Endothelial cell of umbilical vein (primary cell): ENCODE data around the gene SUPT3H. TPM values are rescaled to one million over a fixed set of nuclear protein-coding genes. Genes with fewer than 3 reads are reported as not detected.
"Not testable (repeated sequence)": the region's sequence is repeated elsewhere in the genome, so short reads cannot be mapped to it uniquely, and the experiment has no call there.

Experiments
- BruUV-seq: library from RNA; stranded (reverse); fragments of 400-500 nt; replicated peaks from 2 replicates; lab custom pipeline; 2021; lab: Mats Ljungman, UMichigan
- CTCF ChIA-PET: fragments of 300-600, 350-600 bp; sonication (Branson Sonifier 250); formaldehyde crosslinking; loops from one replicate; lab custom pipeline; 2021; ENCODE audit warnings: antibody characterized with exemption, inconsistent platforms; lab: Charles Lee
- POLR2A ChIA-PET: fragments of 300-600, 350-600 bp; sonication (Branson Sonifier 250); formaldehyde crosslinking; loops from one replicate; lab custom pipeline; 2021; ENCODE audit warnings: antibody characterized with exemption, inconsistent platforms; lab: Charles Lee
- DNase-seq: peaks from one replicate; pipeline ENCODE4 v3.0.0-alpha.2; 2011; ENCODE audit warnings: low read depth, low spot score
- FAIRE-seq: peaks from 2 replicates; lab custom pipeline; 2011; peaks lifted over from hg19 to GRCh38; lab: Jason Lieb, UNC
- H2AFZ ChIP-seq: 2 replicates; pipeline ENCODE4 v1.6.0; 2012; ENCODE audit warnings: low read depth, low read length, control low read depth, inconsistent platforms
- H3K27ac ChIP-seq: 2 replicates; pipeline ENCODE4 v1.5.1; 2011; ENCODE audit warnings: low read depth, mild to moderate bottlenecking, control low read depth, low read length, moderate library complexity; ENCODE audit not compliant: insufficient read depth
- H3K27me3 ChIP-seq, 2 experiments: 2 replicates each; pipeline versions ENCODE4 v1.6.0 to v1.6.1; 2011; ENCODE audit warnings: low read length in 2 of 2, mixed read lengths in 1 of 2; ENCODE audit not compliant: control insufficient read depth in 2 of 2, insufficient read depth in 2 of 2
- H3K36me3 ChIP-seq, 2 experiments: 2 replicates in 1 of 2; 3 replicates in 1 of 2; pipeline ENCODE4 v1.5.1; 2011; ENCODE audit warnings: low read length in 2 of 2, mild to moderate bottlenecking in 1 of 2, moderate library complexity in 1 of 2; ENCODE audit not compliant: control insufficient read depth in 2 of 2, insufficient read depth in 2 of 2; ENCODE audit errors: extremely low read depth in 1 of 2
- H3K4me1 ChIP-seq: 3 replicates; pipeline ENCODE4 v1.5.1; 2011; ENCODE audit warnings: mild to moderate bottlenecking, low read length; ENCODE audit not compliant: control insufficient read depth, insufficient read depth; ENCODE audit errors: extremely low read depth
- H3K4me2 ChIP-seq: 2 replicates; pipeline ENCODE4 v1.6.1; 2011; ENCODE audit warnings: low read length, control low read depth, mixed read lengths; ENCODE audit not compliant: insufficient read depth
- H3K4me3 ChIP-seq, 3 experiments: fragments of 200-600 bp in 1 of 3; sonication (generic), shearing (Covaris generic) in 1 of 3; replicated peaks in 1 of 3; 2 replicates each; pipeline ENCODE4 v1.5.1; 2011 to 2016; ENCODE audit warnings: control low read depth in 3 of 3, low read length in 3 of 3, mild to moderate bottlenecking in 2 of 3, inconsistent platforms in 1 of 3, low read depth in 1 of 3, moderate library complexity in 1 of 3; ENCODE audit not compliant: insufficient read depth in 1 of 3
- H3K79me2 ChIP-seq: 2 replicates; pipeline ENCODE4 v1.6.0; 2012; ENCODE audit warnings: low read length, inconsistent platforms; ENCODE audit not compliant: control insufficient read depth, insufficient read depth
- H3K9ac ChIP-seq: replicated peaks from 2 replicates; pipeline ENCODE3; 2011; ENCODE audit warnings: low read length, control low read depth; ENCODE audit not compliant: insufficient read depth; ENCODE audit errors: extremely low read depth
- H3K9me1 ChIP-seq: replicated peaks from 3 replicates; pipeline ENCODE4 v1.6.0; 2011; ENCODE audit warnings: mild to moderate bottlenecking, low read length; ENCODE audit not compliant: control insufficient read depth, insufficient read depth; ENCODE audit errors: extremely low read depth
- H3K9me3 ChIP-seq: replicated peaks from 2 replicates; pipeline ENCODE4 v1.5.1; 2012; ENCODE audit warnings: low read length, inconsistent platforms; ENCODE audit not compliant: control insufficient read depth, insufficient read depth
- H4K20me1 ChIP-seq: replicated peaks from 2 replicates; pipeline ENCODE3; 2011; ENCODE audit warnings: mild to moderate bottlenecking, low read length; ENCODE audit not compliant: control insufficient read depth, insufficient read depth; ENCODE audit errors: extremely low read depth
- dilution Hi-C: fragments of 300-500 bp; cut with MboI; formaldehyde crosslinking; loops from one replicate; pipeline ENCODE4 v1.15.0; 2019; ENCODE audit warnings: low sequenced_read_pairs; ENCODE audit not compliant: extremely low pct_ligation_motif_present
- intact Hi-C: fragments of 100-400 bp; cut with micrococcal nuclease; formaldehyde crosslinking; loops from one replicate; pipeline ENCODE4 v1.10.0; 2022
- polyA plus RNA-seq, 4 experiments: library from polyadenylated mRNA; depleted of rRNA in 3 of 4; stranded (reverse) in 3 of 4; unstranded in 1 of 4; fragments of >200 nt; gene quantifications; 2 replicates each; pipeline versions ENCODE4 v1.2.1 to v1.2.3, GENCODE V29; 2011 to 2012; ENCODE audit warnings: missing spikeins in 1 of 4
- total RNA-seq: library from RNA; stranded (reverse); gene quantifications from 2 replicates; pipeline ENCODE4 v1.2.3, GENCODE V29; 2021
- TF ChIP-seq, protein P1 (sequence below), 2 donors: IDR thresholded peaks; 1 replicate in 1 of 2; 2 replicates in 1 of 2; pipeline ENCODE4 v1.5.1; 2011; ENCODE audit warnings: low read length in 2 of 2, mild to moderate bottlenecking in 2 of 2, moderate library complexity in 2 of 2, control low read depth in 1 of 2, inconsistent platforms in 1 of 2, low read depth in 1 of 2; ENCODE audit not compliant: insufficient read depth in 1 of 2; ENCODE audit errors: extremely low read depth in 1 of 2

Gene SUPT3H
- total and polyA plus RNA-seq, 2 donors (not counting 3 experiments of a cell fraction or from before 2014, with no cell fraction given), result 8.3 to 9.8 TPM

DNA sequence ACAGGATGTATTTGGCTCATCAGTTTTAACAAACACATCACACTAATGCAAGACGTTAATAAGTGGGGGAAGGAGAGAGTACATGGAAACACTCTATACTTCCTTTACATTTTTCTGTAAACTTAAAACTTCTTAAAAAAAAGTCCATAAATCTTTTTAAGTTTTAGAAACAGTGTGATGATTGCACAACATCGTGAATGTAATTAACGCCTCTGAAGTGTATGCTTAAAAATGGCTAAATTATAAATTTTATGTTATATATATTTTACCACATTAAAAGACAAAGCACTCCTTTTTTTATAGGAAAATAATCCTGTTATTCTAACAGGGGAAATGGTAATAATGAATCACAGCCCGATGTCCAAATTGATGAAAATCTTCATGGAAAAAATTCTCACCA, 193.7 kb downstream of the SUPT3H start:
- H3K9me1 ChIP-seq, result no peaks in the 10 kb centered on the region
- no peak overlapping the region for H3K27ac ChIP-seq
- no peak overlapping the region for H3K4me2 ChIP-seq
- H3K4me3 ChIP-seq, result no peak overlapping the region
- no peaks in the 10 kb centered on the region for H3K36me3 ChIP-seq
- no peak for FAIRE-seq
- H3K79me2 ChIP-seq, result no peaks in the 10 kb centered on the region
- no peak overlapping the region for H3K9ac ChIP-seq
- H4K20me1 ChIP-seq, result no peaks in the 10 kb centered on the region
- ChIA-PET CTCF (no interaction called here), POLR2A (no interaction called here)
- TF ChIP-seq, protein P1, sequence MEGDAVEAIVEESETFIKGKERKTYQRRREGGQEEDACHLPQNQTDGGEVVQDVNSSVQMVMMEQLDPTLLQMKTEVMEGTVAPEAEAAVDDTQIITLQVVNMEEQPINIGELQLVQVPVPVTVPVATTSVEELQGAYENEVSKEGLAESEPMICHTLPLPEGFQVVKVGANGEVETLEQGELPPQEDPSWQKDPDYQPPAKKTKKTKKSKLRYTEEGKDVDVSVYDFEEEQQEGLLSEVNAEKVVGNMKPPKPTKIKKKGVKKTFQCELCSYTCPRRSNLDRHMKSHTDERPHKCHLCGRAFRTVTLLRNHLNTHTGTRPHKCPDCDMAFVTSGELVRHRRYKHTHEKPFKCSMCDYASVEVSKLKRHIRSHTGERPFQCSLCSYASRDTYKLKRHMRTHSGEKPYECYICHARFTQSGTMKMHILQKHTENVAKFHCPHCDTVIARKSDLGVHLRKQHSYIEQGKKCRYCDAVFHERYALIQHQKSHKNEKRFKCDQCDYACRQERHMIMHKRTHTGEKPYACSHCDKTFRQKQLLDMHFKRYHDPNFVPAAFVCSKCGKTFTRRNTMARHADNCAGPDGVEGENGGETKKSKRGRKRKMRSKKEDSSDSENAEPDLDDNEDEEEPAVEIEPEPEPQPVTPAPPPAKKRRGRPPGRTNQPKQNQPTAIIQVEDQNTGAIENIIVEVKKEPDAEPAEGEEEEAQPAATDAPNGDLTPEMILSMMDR (IDR thresholded peaks at IDR 0.05; ENCODE audit: extremely low read depth in 1 of 2, insufficient read depth in 1 of 2, low read depth in 1 of 2, low read length in 2 of 2), result no peak
- intact Hi-C loops, result no loop called here
- H3K9me3 ChIP-seq, result no peaks in the 10 kb centered on the region
- DNase-seq, result no peak
- no peaks in the 10 kb centered on the region for H3K4me1 ChIP-seq
- dilution Hi-C loops, result no loop called here
- BruUV-seq, result no TSS peak
- no peaks in the 10 kb centered on the region for H3K27me3 ChIP-seq
- H2AFZ ChIP-seq, result no peak overlapping the region

DNA sequence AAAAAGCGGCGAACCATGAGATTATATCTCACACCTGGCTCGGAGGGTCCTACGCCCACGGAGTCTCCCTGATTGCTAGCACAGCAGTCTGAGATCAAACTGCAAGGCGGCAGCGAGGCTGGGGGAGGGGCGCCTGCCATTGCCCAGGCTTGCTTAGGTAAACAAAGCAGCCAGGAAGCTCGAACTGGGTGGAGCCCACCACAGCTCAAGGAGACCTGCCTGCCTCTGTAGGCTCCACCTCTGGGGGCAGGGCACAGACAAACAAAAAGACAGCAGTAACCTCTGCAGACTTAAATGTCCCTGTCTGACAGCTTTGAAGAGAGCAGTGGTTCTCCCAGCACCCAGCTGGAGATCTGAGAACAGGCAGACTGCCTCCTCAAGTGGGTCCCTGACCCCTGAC, 201.4 kb downstream of the SUPT3H start:
- dilution Hi-C loops, H3K79me2 ChIP-seq, H4K20me1 ChIP-seq, DNase-seq, H3K4me1 ChIP-seq, H3K27ac ChIP-seq, H3K36me3 ChIP-seq, H3K27me3 ChIP-seq, CTCF ChIA-PET, H2AFZ ChIP-seq, FAIRE-seq, H3K4me2 ChIP-seq, H3K4me3 ChIP-seq, POLR2A ChIA-PET, H3K9me1 ChIP-seq, intact Hi-C loops, H3K9me3 ChIP-seq, BruUV-seq, H3K9ac ChIP-seq: not testable (repeated sequence)
